GM23338 (cell line): Measurements from ENCODE around the gene PRG3.

Experiments used
- CREB1 ChIP-seq: fragments of 250-450 bp; sonication (Bioruptor Pico); IDR thresholded peaks from 2 replicates; pipeline ENCODE4 v1.5.0; 2020; ENCODE audit warnings: low read depth, mild to moderate bottlenecking, moderate library complexity
- EZH2 ChIP-seq: fragments of 200-600 bp; sonication (generic); IDR thresholded peaks from one replicate; pipeline ENCODE4 v1.8.0; 2017; ENCODE audit warnings: antibody characterized with exemption, mild to moderate bottlenecking, low read depth; ENCODE audit not compliant: unreplicated experiment
- EZH2phosphoT487 ChIP-seq: fragments of 200-600 bp; sonication (generic); IDR thresholded peaks from one replicate; pipeline ENCODE4 v1.8.1; 2018; ENCODE audit warnings: antibody characterized with exemption; ENCODE audit not compliant: unreplicated experiment
- JUNB ChIP-seq: IDR thresholded peaks from one replicate; pipeline ENCODE4 v1.6.1; 2016; ENCODE audit warnings: antibody characterized with exemption; ENCODE audit not compliant: unreplicated experiment
- NANOG ChIP-seq: IDR thresholded peaks from 2 replicates; pipeline ENCODE4 v1.6.1; 2016; ENCODE audit warnings: antibody characterized with exemption, borderline replicate concordance
- POLR2AphosphoS5 ChIP-seq: IDR thresholded peaks from 2 replicates; pipeline ENCODE4 v1.6.1; 2016; ENCODE audit warnings: antibody characterized with exemption, low read depth
- STAT1 ChIP-seq: IDR thresholded peaks from one replicate; pipeline ENCODE4 v1.6.1; 2016; ENCODE audit warnings: antibody characterized with exemption; ENCODE audit not compliant: unreplicated experiment
- ZNF114 ChIP-seq: fragments of 250-450 bp; sonication (Bioruptor Pico); IDR thresholded peaks from 2 replicates; pipeline ENCODE4 v1.5.0; 2020; ENCODE audit warnings: mild to moderate bottlenecking, moderate library complexity
- ZNF331 ChIP-seq: fragments of 250-450 bp; sonication (Bioruptor Pico); IDR thresholded peaks from 2 replicates; pipeline ENCODE4 v1.5.0; 2020; ENCODE audit warnings: low read depth, mild to moderate bottlenecking, moderate library complexity
- TF ChIP-seq, protein P1 (sequence below), 2 experiments: fragments of 200-600 bp in 1 of 2; sonication (generic) in 1 of 2; conservative IDR thresholded peaks; 2 replicates each; pipeline versions ENCODE4 v1.5.1 to v1.6.1; 2016 to 2017; ENCODE audit warnings: antibody characterized with exemption in 2 of 2, low read depth in 2 of 2, mild to moderate bottlenecking in 2 of 2, moderate library complexity in 1 of 2
- TF ChIP-seq, protein P2 (sequence below): IDR thresholded peaks from one replicate; pipeline ENCODE4 v1.6.1; 2018; ENCODE audit warnings: antibody characterized with exemption; ENCODE audit not compliant: unreplicated experiment
- TF ChIP-seq, protein P3 (sequence below): IDR thresholded peaks from 2 replicates; pipeline ENCODE4 v1.6.1; 2016; ENCODE audit warnings: antibody characterized with exemption
- TF ChIP-seq, protein P4 (sequence below): fragments of 250-450 bp; sonication (Bioruptor Pico); IDR thresholded peaks from 2 replicates; pipeline ENCODE4 v1.5.0; 2020; ENCODE audit warnings: mild to moderate bottlenecking, moderate library complexity

DNA sequence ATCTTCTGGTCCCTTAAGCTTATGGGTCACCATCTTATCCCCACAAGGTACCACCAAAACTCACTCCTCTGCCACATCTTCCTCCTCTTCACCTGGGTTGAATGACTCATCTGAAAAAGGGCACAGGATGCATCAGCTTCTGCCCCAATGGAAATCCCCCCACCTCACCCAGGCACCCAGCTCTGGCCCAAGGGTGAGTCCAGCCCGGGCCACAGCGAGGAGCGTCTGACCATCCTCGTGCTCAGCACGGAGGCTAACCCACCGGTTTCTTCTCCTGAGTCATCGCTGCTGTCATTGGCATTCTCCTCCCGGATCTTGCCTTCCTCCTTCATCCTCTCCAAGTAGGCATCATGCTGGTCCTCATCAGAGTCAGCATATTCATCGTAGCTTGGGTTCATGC is 50.9 kb downstream of the PRG3 start:
- TF ChIP-seq, protein P1, sequence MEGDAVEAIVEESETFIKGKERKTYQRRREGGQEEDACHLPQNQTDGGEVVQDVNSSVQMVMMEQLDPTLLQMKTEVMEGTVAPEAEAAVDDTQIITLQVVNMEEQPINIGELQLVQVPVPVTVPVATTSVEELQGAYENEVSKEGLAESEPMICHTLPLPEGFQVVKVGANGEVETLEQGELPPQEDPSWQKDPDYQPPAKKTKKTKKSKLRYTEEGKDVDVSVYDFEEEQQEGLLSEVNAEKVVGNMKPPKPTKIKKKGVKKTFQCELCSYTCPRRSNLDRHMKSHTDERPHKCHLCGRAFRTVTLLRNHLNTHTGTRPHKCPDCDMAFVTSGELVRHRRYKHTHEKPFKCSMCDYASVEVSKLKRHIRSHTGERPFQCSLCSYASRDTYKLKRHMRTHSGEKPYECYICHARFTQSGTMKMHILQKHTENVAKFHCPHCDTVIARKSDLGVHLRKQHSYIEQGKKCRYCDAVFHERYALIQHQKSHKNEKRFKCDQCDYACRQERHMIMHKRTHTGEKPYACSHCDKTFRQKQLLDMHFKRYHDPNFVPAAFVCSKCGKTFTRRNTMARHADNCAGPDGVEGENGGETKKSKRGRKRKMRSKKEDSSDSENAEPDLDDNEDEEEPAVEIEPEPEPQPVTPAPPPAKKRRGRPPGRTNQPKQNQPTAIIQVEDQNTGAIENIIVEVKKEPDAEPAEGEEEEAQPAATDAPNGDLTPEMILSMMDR (conservative IDR thresholded peaks at IDR 0.05; ENCODE audit: low read depth in 2 of 2): no peak
- TF ChIP-seq JUNB: no peak
- TF ChIP-seq, protein P2, sequence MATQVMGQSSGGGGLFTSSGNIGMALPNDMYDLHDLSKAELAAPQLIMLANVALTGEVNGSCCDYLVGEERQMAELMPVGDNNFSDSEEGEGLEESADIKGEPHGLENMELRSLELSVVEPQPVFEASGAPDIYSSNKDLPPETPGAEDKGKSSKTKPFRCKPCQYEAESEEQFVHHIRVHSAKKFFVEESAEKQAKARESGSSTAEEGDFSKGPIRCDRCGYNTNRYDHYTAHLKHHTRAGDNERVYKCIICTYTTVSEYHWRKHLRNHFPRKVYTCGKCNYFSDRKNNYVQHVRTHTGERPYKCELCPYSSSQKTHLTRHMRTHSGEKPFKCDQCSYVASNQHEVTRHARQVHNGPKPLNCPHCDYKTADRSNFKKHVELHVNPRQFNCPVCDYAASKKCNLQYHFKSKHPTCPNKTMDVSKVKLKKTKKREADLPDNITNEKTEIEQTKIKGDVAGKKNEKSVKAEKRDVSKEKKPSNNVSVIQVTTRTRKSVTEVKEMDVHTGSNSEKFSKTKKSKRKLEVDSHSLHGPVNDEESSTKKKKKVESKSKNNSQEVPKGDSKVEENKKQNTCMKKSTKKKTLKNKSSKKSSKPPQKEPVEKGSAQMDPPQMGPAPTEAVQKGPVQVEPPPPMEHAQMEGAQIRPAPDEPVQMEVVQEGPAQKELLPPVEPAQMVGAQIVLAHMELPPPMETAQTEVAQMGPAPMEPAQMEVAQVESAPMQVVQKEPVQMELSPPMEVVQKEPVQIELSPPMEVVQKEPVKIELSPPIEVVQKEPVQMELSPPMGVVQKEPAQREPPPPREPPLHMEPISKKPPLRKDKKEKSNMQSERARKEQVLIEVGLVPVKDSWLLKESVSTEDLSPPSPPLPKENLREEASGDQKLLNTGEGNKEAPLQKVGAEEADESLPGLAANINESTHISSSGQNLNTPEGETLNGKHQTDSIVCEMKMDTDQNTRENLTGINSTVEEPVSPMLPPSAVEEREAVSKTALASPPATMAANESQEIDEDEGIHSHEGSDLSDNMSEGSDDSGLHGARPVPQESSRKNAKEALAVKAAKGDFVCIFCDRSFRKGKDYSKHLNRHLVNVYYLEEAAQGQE: no peak
- TF ChIP-seq, protein P3, sequence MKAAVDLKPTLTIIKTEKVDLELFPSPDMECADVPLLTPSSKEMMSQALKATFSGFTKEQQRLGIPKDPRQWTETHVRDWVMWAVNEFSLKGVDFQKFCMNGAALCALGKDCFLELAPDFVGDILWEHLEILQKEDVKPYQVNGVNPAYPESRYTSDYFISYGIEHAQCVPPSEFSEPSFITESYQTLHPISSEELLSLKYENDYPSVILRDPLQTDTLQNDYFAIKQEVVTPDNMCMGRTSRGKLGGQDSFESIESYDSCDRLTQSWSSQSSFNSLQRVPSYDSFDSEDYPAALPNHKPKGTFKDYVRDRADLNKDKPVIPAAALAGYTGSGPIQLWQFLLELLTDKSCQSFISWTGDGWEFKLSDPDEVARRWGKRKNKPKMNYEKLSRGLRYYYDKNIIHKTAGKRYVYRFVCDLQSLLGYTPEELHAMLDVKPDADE: no peak
- TF ChIP-seq EZH2: no peak
- no peak for TF ChIP-seq EZH2phosphoT487
- TF ChIP-seq POLR2AphosphoS5: no peak
- TF ChIP-seq STAT1: no peak
- no peak for TF ChIP-seq NANOG
- no peak for TF ChIP-seq CREB1 (CRISPR knock-in tag)
- no peak for TF ChIP-seq ZNF331 (CRISPR knock-in tag)
- TF ChIP-seq, protein P4, sequence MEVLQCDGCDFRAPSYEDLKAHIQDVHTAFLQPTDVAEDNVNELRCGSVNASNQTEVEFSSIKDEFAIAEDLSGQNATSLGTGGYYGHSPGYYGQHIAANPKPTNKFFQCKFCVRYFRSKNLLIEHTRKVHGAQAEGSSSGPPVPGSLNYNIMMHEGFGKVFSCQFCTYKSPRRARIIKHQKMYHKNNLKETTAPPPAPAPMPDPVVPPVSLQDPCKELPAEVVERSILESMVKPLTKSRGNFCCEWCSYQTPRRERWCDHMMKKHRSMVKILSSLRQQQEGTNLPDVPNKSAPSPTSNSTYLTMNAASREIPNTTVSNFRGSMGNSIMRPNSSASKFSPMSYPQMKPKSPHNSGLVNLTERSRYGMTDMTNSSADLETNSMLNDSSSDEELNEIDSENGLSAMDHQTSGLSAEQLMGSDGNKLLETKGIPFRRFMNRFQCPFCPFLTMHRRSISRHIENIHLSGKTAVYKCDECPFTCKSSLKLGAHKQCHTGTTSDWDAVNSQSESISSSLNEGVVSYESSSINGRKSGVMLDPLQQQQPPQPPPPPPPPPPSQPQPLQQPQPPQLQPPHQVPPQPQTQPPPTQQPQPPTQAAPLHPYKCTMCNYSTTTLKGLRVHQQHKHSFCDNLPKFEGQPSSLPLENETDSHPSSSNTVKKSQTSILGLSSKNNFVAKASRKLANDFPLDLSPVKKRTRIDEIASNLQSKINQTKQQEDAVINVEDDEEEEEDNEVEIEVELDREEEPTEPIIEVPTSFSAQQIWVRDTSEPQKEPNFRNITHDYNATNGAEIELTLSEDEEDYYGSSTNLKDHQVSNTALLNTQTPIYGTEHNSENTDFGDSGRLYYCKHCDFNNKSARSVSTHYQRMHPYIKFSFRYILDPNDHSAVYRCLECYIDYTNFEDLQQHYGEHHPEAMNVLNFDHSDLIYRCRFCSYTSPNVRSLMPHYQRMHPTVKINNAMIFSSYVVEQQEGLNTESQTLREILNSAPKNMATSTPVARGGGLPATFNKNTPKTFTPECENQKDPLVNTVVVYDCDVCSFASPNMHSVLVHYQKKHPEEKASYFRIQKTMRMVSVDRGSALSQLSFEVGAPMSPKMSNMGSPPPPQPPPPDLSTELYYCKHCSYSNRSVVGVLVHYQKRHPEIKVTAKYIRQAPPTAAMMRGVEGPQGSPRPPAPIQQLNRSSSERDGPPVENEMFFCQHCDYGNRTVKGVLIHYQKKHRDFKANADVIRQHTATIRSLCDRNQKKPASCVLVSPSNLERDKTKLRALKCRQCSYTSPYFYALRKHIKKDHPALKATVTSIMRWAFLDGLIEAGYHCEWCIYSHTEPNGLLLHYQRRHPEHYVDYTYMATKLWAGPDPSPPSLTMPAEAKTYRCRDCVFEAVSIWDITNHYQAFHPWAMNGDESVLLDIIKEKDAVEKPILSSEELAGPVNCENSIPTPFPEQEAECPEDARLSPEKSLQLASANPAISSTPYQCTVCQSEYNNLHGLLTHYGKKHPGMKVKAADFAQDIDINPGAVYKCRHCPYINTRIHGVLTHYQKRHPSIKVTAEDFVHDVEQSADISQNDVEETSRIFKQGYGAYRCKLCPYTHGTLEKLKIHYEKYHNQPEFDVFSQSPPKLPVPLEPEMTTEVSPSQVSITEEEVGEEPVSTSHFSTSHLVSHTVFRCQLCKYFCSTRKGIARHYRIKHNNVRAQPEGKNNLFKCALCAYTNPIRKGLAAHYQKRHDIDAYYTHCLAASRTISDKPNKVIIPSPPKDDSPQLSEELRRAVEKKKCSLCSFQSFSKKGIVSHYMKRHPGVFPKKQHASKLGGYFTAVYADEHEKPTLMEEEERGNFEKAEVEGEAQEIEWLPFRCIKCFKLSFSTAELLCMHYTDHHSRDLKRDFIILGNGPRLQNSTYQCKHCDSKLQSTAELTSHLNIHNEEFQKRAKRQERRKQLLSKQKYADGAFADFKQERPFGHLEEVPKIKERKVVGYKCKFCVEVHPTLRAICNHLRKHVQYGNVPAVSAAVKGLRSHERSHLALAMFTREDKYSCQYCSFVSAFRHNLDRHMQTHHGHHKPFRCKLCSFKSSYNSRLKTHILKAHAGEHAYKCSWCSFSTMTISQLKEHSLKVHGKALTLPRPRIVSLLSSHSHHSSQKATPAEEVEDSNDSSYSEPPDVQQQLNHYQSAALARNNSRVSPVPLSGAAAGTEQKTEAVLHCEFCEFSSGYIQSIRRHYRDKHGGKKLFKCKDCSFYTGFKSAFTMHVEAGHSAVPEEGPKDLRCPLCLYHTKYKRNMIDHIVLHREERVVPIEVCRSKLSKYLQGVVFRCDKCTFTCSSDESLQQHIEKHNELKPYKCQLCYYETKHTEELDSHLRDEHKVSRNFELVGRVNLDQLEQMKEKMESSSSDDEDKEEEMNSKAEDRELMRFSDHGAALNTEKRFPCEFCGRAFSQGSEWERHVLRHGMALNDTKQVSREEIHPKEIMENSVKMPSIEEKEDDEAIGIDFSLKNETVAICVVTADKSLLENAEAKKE: no peak
- no peak for TF ChIP-seq ZNF114
